Neuron (in vitro differentiated cells): ENCODE data around the gene HBA2.
"Not testable (repeated sequence)": the region's sequence is repeated elsewhere in the genome, so short reads cannot be mapped to it uniquely, and the experiment has no call there.

Experiments
- H2AFZ ChIP-seq: one replicate; pipeline ENCODE4 v1.6.1; 2013; ENCODE audit warnings: low read depth, mild to moderate bottlenecking, inconsistent platforms, low read length, moderate library complexity
- H3K27me3 ChIP-seq: one replicate; pipeline ENCODE4 v1.6.1; 2013; ENCODE audit warnings: low read length; ENCODE audit not compliant: insufficient read depth
- H3K36me3 ChIP-seq: one replicate; pipeline ENCODE4 v1.6.1; 2013; ENCODE audit warnings: low read length; ENCODE audit not compliant: insufficient read depth
- H3K4me1 ChIP-seq: one replicate; pipeline ENCODE4 v1.6.1; 2013; ENCODE audit warnings: low read length; ENCODE audit not compliant: insufficient read depth
- H3K4me3 ChIP-seq: 2 replicates; pipeline ENCODE4 v1.5.1; 2013; ENCODE audit warnings: mild to moderate bottlenecking, low read length, moderate library complexity
- H3K9me3 ChIP-seq: one replicate; pipeline ENCODE4 v1.6.1; 2013; ENCODE audit warnings: low read length

Gene HBA2

GRCh38 chr16:181565-182021 is 8.9 kb downstream of the HBA2 start:
- Histone ChIP-seq H3K27me3 (peaks cover 17% of the 10 kb centered on the region), H2AFZ (no peak overlapping the region), H3K4me1 (peaks cover 8% of the 10 kb centered on the region), H3K4me3 (no peak overlapping the region), H3K36me3 (peaks cover 15% of the 10 kb centered on the region), H3K9me3 (no peaks in the 10 kb centered on the region)

GRCh38 chr16:183005-183404 is 10.3 kb downstream of the HBA2 start:
- Histone ChIP-seq H3K36me3 (peaks cover 24% of the 10 kb centered on the region), H3K27me3 (peaks cover 7% of the 10 kb centered on the region), H2AFZ (no peak overlapping the region), H3K4me1 (peaks cover 4% of the 10 kb centered on the region), H3K9me3 (no peaks in the 10 kb centered on the region), H3K4me3 (no peak overlapping the region)

GRCh38 chr16:185213-185612 is 12.5 kb downstream of the HBA2 start:
- Histone ChIP-seq H3K4me3 (no peak overlapping the region), H3K27me3 (no peaks in the 10 kb centered on the region), H3K36me3 (peaks cover 43% of the 10 kb centered on the region), H2AFZ (no peak overlapping the region), H3K9me3 (no peaks in the 10 kb centered on the region), H3K4me1 (peaks cover 4% of the 10 kb centered on the region)

- H3K4me3 ChIP-seq: no peak overlapping the region
- no peaks in the 10 kb centered on the region for H3K27me3 ChIP-seq
- no peaks in the 10 kb centered on the region for H3K9me3 ChIP-seq
- H2AFZ ChIP-seq: no peak overlapping the region
- H3K4me1 ChIP-seq: peaks cover 2% of the 10 kb centered on the region
- H3K36me3 ChIP-seq: peaks cover 48% of the 10 kb centered on the region
These were observed 13.0 kb downstream of the HBA2 start for GRCh38 chr16:185691-186090.

GRCh38 chr16:187330-187729 is 14.7 kb downstream of the HBA2 start:
- no peak overlapping the region for H3K4me3 ChIP-seq
- H2AFZ ChIP-seq: no peak overlapping the region
- no peaks in the 10 kb centered on the region for H3K9me3 ChIP-seq
- H3K27me3 ChIP-seq: no peaks in the 10 kb centered on the region
- no peaks in the 10 kb centered on the region for H3K4me1 ChIP-seq
- peaks cover 64% of the 10 kb centered on the region for H3K36me3 ChIP-seq

GRCh38 chr16:188674-189073 is 16.0 kb downstream of the HBA2 start:
- Histone ChIP-seq H3K4me1 (no peaks in the 10 kb centered on the region), H3K36me3 (peaks cover 72% of the 10 kb centered on the region), H2AFZ (no peak overlapping the region), H3K4me3 (no peak overlapping the region), H3K9me3 (no peaks in the 10 kb centered on the region), H3K27me3 (no peaks in the 10 kb centered on the region)

- Histone ChIP-seq H3K4me3 (no peak overlapping the region), H3K4me1 (no peaks in the 10 kb centered on the region), H2AFZ (no peak overlapping the region), H3K27me3 (no peaks in the 10 kb centered on the region), H3K36me3 (peaks cover 77% of the 10 kb centered on the region), H3K9me3 (no peaks in the 10 kb centered on the region)
These were observed 17.0 kb downstream of the HBA2 start for GRCh38 chr16:189604-190186.

GRCh38 chr16:191831-192230 is 19.2 kb downstream of the HBA2 start:
- no peaks in the 10 kb centered on the region for H3K9me3 ChIP-seq
- H3K4me1 ChIP-seq: no peaks in the 10 kb centered on the region
- no peak overlapping the region for H3K4me3 ChIP-seq
- H3K36me3 ChIP-seq: peaks cover 88% of the 10 kb centered on the region
- H2AFZ ChIP-seq: no peak overlapping the region
- no peaks in the 10 kb centered on the region for H3K27me3 ChIP-seq

GRCh38 chr16:192686-193085 is 20.0 kb downstream of the HBA2 start:
- Histone ChIP-seq H3K4me1 (no peaks in the 10 kb centered on the region), H2AFZ (no peak overlapping the region), H3K4me3 (no peak overlapping the region), H3K36me3 (peaks cover 89% of the 10 kb centered on the region), H3K9me3 (no peaks in the 10 kb centered on the region), H3K27me3 (no peaks in the 10 kb centered on the region)

- Histone ChIP-seq H2AFZ (no peak overlapping the region), H3K4me3 (no peak overlapping the region), H3K36me3 (peaks cover 92% of the 10 kb centered on the region), H3K9me3 (no peaks in the 10 kb centered on the region), H3K4me1 (no peaks in the 10 kb centered on the region), H3K27me3 (no peaks in the 10 kb centered on the region)
These were observed 20.8 kb downstream of the HBA2 start for GRCh38 chr16:193441-193840.

- Histone ChIP-seq H3K4me1 (no peaks in the 10 kb centered on the region), H3K4me3 (no peak overlapping the region), H3K36me3 (peaks cover 91% of the 10 kb centered on the region), H2AFZ (no peak overlapping the region), H3K9me3 (no peaks in the 10 kb centered on the region), H3K27me3 (no peaks in the 10 kb centered on the region)
These were observed 21.8 kb downstream of the HBA2 start for GRCh38 chr16:194516-194915.

- Histone ChIP-seq H3K4me3 (no peak overlapping the region), H3K27me3 (no peaks in the 10 kb centered on the region), H2AFZ (no peak overlapping the region), H3K4me1 (no peaks in the 10 kb centered on the region), H3K9me3 (peaks cover 2% of the 10 kb centered on the region), H3K36me3 (peaks cover 82% of the 10 kb centered on the region)
These were observed 27.7 kb downstream of the HBA2 start for GRCh38 chr16:200388-200787.

- H3K4me1 ChIP-seq: no peaks in the 10 kb centered on the region
- no peak overlapping the region for H2AFZ ChIP-seq
- no peaks in the 10 kb centered on the region for H3K27me3 ChIP-seq
- H3K4me3 ChIP-seq: no peak overlapping the region
- peaks cover 82% of the 10 kb centered on the region for H3K36me3 ChIP-seq
- H3K9me3 ChIP-seq: peaks cover 2% of the 10 kb centered on the region
These were observed 30.6 kb downstream of the HBA2 start for GRCh38 chr16:203246-203645.

GRCh38 chr16:204046-204445 is 31.4 kb downstream of the HBA2 start:
- not testable (repeated sequence) for H2AFZ ChIP-seq, H3K27me3 ChIP-seq, H3K4me1 ChIP-seq, H3K9me3 ChIP-seq, H3K4me3 ChIP-seq
- peaks cover 82% of the 10 kb centered on the region for H3K36me3 ChIP-seq
